DND-41 (cell line): ENCODE measurements around the gene FGL2.

Experiments used
- CTCF ChIP-seq: IDR thresholded peaks from 2 replicates; pipeline ENCODE4 v1.5.1; 2012; ENCODE audit warnings: borderline replicate concordance, low read length, moderate library complexity, mild to moderate bottlenecking; ENCODE audit not compliant: poor library complexity, severe bottlenecking; ENCODE audit errors: extremely low read depth
- EZH2 ChIP-seq: IDR thresholded peaks from 3 replicates; pipeline ENCODE4 v1.6.1; 2012; ENCODE audit warnings: borderline replicate concordance, low read depth, mild to moderate bottlenecking, moderate library complexity, low read length, inconsistent platforms; ENCODE audit not compliant: severe bottlenecking

GRCh38 chr7:77223261-77223660 lies 23.6 kb upstream of the FGL2 start:
- TF ChIP-seq CTCF (no peak), EZH2 (no peak)
